Measurements from ENCODE around the gene MFNG. TPM values are rescaled to one million over a fixed set of nuclear protein-coding genes. Genes with fewer than 3 reads are reported as not detected.

MFNG gene
- total RNA-seq, 1 donor from 2014 or later: 2.3 TPM

DNA sequence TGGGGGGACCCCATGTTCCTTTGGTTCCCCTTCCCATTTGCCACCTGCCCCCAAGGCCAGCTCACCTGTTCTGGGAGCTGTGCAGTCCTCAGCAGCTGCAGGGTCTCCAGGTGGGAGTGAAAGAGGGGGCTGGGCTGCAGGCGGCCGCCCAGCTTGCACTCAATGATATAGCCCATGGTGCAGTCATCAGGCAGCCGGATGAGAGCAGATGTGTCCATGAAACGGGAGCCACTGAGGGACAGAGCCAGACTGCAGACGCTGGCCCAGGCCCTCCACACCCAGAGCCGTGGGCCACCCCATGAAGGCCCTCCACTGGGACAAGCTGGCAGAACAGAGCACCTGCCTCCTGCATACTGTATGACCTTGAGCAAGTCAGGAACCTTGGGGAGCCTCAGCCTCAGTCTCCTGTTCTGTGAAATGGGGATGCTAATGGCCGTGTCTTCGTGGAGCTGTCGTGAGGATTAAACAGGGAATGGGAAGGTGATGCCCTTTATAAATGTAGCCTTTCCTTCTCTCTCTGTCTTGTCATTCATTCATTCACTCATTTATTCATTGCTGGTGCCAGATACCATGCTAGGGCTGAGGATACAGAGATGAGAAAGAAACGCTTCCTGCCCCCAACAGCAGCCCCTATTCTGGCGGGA is 11.6 kb downstream of the MFNG start:
- H3K4me3 ChIP-seq: no peak overlapping the region
- no peaks in the 10 kb centered on the region for H4K20me1 ChIP-seq (ENCODE audit: low read depth)
- H3K9me3 Mint-ChIP-seq: no peaks in the 10 kb centered on the region
- no peaks in the 10 kb centered on the region for H3K79me2 ChIP-seq (ENCODE audit: low read depth)
- no peaks in the 10 kb centered on the region for H3K36me3 Mint-ChIP-seq
- no peak overlapping the region for H3K27ac ChIP-seq
- H3F3A ChIP-seq (ENCODE audit: low read depth): no peaks in the 10 kb centered on the region
- no peak overlapping the region for H3K4me3 Mint-ChIP-seq
- no peaks in the 10 kb centered on the region for H3K4me1 Mint-ChIP-seq
- no peak overlapping the region for H2AFZ ChIP-seq (replicated peaks)
- no peaks in the 10 kb centered on the region for H3K4me1 ChIP-seq
- TF ChIP-seq CTCF (IDR thresholded peaks at IDR 0.05) (no peak), EZH2phosphoT487 (IDR thresholded peaks at IDR 0.05) (no peak), EZH2 (IDR thresholded peaks at IDR 0.05) (no peak)
- no peak overlapping the region for H3K4me2 ChIP-seq
- H3K9me3 ChIP-seq (ENCODE audit: low read depth): no peaks in the 10 kb centered on the region
- H3K9ac ChIP-seq: no peak overlapping the region
- H3K27me3 Mint-ChIP-seq (ENCODE audit: insufficient read depth, low read depth): peaks cover 21% of the 10 kb centered on the region
- H3K36me3 ChIP-seq: no peaks in the 10 kb centered on the region
- no peaks in the 10 kb centered on the region for H3K27me3 ChIP-seq
- no peak for DNase-seq (ENCODE audit: low spot score)
- no peak overlapping the region for H3K27ac Mint-ChIP-seq

DNA sequence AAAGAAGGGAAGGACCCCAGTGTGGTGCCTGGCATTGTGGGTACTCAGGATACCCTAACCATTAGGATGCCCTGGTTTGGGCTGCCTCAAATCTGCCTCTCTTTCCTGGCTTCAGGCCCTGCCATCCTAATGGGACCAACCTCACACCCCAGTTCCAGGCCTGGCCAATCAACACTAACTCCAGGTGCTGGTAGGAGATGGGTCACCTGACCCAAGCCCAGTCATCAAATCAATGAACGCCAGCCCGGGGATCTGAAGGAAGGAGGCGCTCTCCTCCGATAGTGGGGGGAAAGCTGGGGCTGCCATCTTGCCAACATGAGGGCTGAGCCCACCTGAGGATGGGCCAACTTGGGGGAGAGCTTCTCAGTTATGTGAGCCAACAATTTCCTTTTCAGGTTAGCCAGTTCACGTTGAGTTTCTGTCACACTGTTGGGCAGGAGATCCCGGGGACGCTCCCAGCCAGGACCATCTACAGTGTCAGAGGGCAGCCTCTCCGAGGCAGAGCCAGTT is 12.7 kb downstream of the MFNG start:
- H3K79me2 ChIP-seq (ENCODE audit: low read depth): no peaks in the 10 kb centered on the region
- no peak overlapping the region for H3K4me2 ChIP-seq
- no peaks in the 10 kb centered on the region for H3K4me1 ChIP-seq
- no peak overlapping the region for H3K4me3 ChIP-seq
- no peak overlapping the region for H3K9ac ChIP-seq
- H3K36me3 ChIP-seq: no peaks in the 10 kb centered on the region
- DNase-seq (ENCODE audit: low spot score): no peak
- no peaks in the 10 kb centered on the region for H3K4me1 Mint-ChIP-seq
- TF ChIP-seq CTCF (IDR thresholded peaks at IDR 0.05) (no peak), EZH2 (IDR thresholded peaks at IDR 0.05) (no peak), EZH2phosphoT487 (IDR thresholded peaks at IDR 0.05) (no peak)
- no peaks in the 10 kb centered on the region for H3K36me3 Mint-ChIP-seq
- no peaks in the 10 kb centered on the region for H3F3A ChIP-seq (ENCODE audit: low read depth)
- H4K20me1 ChIP-seq (ENCODE audit: low read depth): no peaks in the 10 kb centered on the region
- H3K9me3 ChIP-seq (ENCODE audit: low read depth): no peaks in the 10 kb centered on the region
- H3K27ac Mint-ChIP-seq: no peak overlapping the region
- H3K27me3 ChIP-seq: no peaks in the 10 kb centered on the region
- H3K27me3 Mint-ChIP-seq (ENCODE audit: insufficient read depth, low read depth): peaks cover 21% of the 10 kb centered on the region
- H3K9me3 Mint-ChIP-seq: no peaks in the 10 kb centered on the region
- H3K4me3 Mint-ChIP-seq: no peak overlapping the region
- no peak overlapping the region for H2AFZ ChIP-seq (replicated peaks)
- H3K27ac ChIP-seq: no peak overlapping the region

DNA sequence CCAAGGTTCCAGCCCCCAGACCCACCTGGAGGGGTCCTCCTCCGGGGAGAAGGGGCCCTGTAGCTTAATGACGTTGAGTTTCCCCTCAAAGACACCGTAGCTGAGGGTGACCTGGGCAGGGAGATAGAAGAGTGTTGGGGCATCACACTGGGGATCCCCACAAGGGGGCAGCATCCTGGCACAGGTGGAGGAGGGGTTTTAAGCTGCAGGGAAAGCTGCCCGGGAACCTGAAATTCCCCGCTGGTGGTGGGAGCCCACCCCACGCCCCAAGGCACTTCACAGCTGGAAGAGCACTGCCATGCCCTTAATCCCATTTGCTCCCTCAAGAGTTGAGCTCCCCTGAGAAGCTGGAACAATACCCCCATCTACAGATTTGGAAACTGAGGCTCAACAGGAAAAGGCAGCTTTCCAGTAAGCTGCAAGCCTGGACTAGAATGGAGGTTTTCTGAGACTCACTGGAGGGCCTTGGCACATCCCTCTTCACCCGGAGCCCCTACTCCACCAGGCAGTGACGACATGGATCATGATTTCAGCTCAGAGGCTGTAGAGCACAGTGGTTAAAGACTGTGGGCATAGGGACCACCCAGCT is 13.7 kb downstream of the MFNG start:
- no peaks in the 10 kb centered on the region for H3K27me3 ChIP-seq
- H3K4me3 ChIP-seq: no peak overlapping the region
- Mint-ChIP-seq H3K9me3 (no peaks in the 10 kb centered on the region), H3K4me3 (no peak overlapping the region), H3K36me3 (no peaks in the 10 kb centered on the region), H3K4me1 (peaks cover 3% of the 10 kb centered on the region), H3K27ac (no peak overlapping the region), H3K27me3 (ENCODE audit: insufficient read depth, low read depth) (peaks cover 23% of the 10 kb centered on the region)
- no peak for TF ChIP-seq EZH2phosphoT487 (IDR thresholded peaks at IDR 0.05)
- TF ChIP-seq CTCF (IDR thresholded peaks at IDR 0.05): peak; percentile 72
- no peaks in the 10 kb centered on the region for H4K20me1 ChIP-seq (ENCODE audit: low read depth)
- peak; percentile 69 for DNase-seq (ENCODE audit: low spot score)
- no peaks in the 10 kb centered on the region for H3K36me3 ChIP-seq
- no peak overlapping the region for H3K27ac ChIP-seq
- no peaks in the 10 kb centered on the region for H3K9me3 ChIP-seq (ENCODE audit: low read depth)
- H3K4me2 ChIP-seq: no peak overlapping the region
- no peaks in the 10 kb centered on the region for H3K79me2 ChIP-seq (ENCODE audit: low read depth)
- no peak overlapping the region for H2AFZ ChIP-seq (replicated peaks)
- no peaks in the 10 kb centered on the region for H3F3A ChIP-seq (ENCODE audit: low read depth)
- H3K4me1 ChIP-seq: peaks cover 5% of the 10 kb centered on the region
- no peak overlapping the region for H3K9ac ChIP-seq

All from neural progenitor cell (in vitro differentiated cells).